ENCODE measurements around the gene KIF3A. TPM values are rescaled to one million over a fixed set of nuclear protein-coding genes. Genes with fewer than 3 reads are reported as not detected.

Gene KIF3A
- total RNA-seq, 1 experiment from 2014 or later: 13.2 TPM

DNA sequence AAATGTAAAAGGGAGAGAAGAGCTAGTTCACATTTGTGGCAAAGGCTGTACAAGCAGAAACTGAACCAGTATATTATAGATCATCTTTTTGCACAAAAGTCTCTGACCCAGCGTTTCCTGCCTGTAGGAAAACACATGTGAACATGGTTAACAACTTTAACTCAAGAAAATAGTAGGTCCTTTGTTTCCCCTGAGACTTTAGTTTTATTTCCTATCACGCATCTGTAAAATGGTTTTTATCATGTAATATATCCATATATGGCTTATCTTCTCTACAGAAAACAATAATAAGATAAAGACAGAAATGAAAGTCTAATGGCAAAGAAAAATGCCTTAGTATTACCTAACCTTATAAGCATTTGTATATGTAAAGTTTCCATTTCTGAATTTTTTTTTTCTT, 2.7 kb downstream of the KIF3A start:
- Mint-ChIP-seq H3K4me1 (peaks cover 7 to 15% of the 10 kb centered on the region in 2 experiments), H3K4me3 (no peak overlapping the region), H3K36me3 (ENCODE audit: insufficient read depth in 1 of 3, low read depth in 3 of 3) (peaks cover 0 to 6% (median 5%) of the 10 kb centered on the region in 3 experiments; a peak in 3 of 7 replicates), H3K27ac (no peak overlapping the region), H3K9me3 (no peaks in the 10 kb centered on the region), H3K27me3 (ENCODE audit: low read depth) (peaks cover 2% of the 10 kb centered on the region)
- no peak overlapping the region for H4K91ac ChIP-seq (ENCODE audit: insufficient read length, low read depth, low read length)
- H3K9me3 ChIP-seq (ENCODE audit: control insufficient read depth, low read depth, low read length): no peaks in the 10 kb centered on the region
- H2AFZ ChIP-seq (ENCODE audit: low read length): no peak overlapping the region
- no peak overlapping the region for H3K56ac ChIP-seq (ENCODE audit: insufficient read length, low read depth, low read length)
- no peak overlapping the region for H4K5ac ChIP-seq (ENCODE audit: insufficient read length, low read depth, low read length)
- no peak overlapping the region for H2BK15ac ChIP-seq (ENCODE audit: low read depth, low read length)
- no peak overlapping the region for H3K23ac ChIP-seq (ENCODE audit: insufficient read length, low read depth, low read length)
- H3K4me2 ChIP-seq (ENCODE audit: insufficient read depth, insufficient read length, low read length): no peak overlapping the region
- no peak overlapping the region for H3K14ac ChIP-seq (ENCODE audit: insufficient read depth, low read length)
- no peaks in the 10 kb centered on the region for H3K27me3 ChIP-seq (ENCODE audit: insufficient read depth, low read length)
- H2BK5ac ChIP-seq (ENCODE audit: insufficient read length, low read length): no peak overlapping the region
- TF ChIP-seq, protein P1, sequence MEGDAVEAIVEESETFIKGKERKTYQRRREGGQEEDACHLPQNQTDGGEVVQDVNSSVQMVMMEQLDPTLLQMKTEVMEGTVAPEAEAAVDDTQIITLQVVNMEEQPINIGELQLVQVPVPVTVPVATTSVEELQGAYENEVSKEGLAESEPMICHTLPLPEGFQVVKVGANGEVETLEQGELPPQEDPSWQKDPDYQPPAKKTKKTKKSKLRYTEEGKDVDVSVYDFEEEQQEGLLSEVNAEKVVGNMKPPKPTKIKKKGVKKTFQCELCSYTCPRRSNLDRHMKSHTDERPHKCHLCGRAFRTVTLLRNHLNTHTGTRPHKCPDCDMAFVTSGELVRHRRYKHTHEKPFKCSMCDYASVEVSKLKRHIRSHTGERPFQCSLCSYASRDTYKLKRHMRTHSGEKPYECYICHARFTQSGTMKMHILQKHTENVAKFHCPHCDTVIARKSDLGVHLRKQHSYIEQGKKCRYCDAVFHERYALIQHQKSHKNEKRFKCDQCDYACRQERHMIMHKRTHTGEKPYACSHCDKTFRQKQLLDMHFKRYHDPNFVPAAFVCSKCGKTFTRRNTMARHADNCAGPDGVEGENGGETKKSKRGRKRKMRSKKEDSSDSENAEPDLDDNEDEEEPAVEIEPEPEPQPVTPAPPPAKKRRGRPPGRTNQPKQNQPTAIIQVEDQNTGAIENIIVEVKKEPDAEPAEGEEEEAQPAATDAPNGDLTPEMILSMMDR (conservative IDR thresholded peaks at IDR 0.05): no peak
- no peaks in the 10 kb centered on the region for H3K79me1 ChIP-seq (ENCODE audit: insufficient read depth, low read depth, low read length, poor library complexity, severe bottlenecking)
- no peaks in the 10 kb centered on the region for H4K20me1 ChIP-seq (ENCODE audit: control insufficient read depth, insufficient read depth, insufficient read length)
- no peaks in the 10 kb centered on the region for H3K4me1 ChIP-seq (ENCODE audit: insufficient read depth, low read length)
- no peak overlapping the region for H3K4ac ChIP-seq (ENCODE audit: low read depth, low read length)
- no peak overlapping the region for H3T11ph ChIP-seq (ENCODE audit: low read length)
- H3K18ac ChIP-seq (ENCODE audit: insufficient read length, low read depth, low read length): no peak overlapping the region
- H2BK12ac ChIP-seq (ENCODE audit: insufficient read length, low read depth, low read length): no peak overlapping the region
- H2BK20ac ChIP-seq (ENCODE audit: low read depth, low read length, poor library complexity, severe bottlenecking): no peak overlapping the region
- H4K8ac ChIP-seq (replicated peaks; ENCODE audit: insufficient read length, low read depth, low read length): no peak overlapping the region
- H2BK120ac ChIP-seq (ENCODE audit: low read depth, low read length, poor library complexity, severe bottlenecking): no peak overlapping the region
- H3K27ac ChIP-seq (ENCODE audit: insufficient read length, low read depth, low read length): no peak overlapping the region
- H3K79me2 ChIP-seq (ENCODE audit: insufficient read depth, low read length): no peaks in the 10 kb centered on the region
- DNase-seq: no peak
- H2AK5ac ChIP-seq (ENCODE audit: insufficient read length, low read length): no peak overlapping the region
- H3K23me2 ChIP-seq (ENCODE audit: insufficient read length, low read depth, low read length, poor library complexity, severe bottlenecking): no peaks in the 10 kb centered on the region
- no peak overlapping the region for H3K9ac ChIP-seq (ENCODE audit: extremely low read depth, insufficient read length, low read length)
- WGBS (ENCODE audit: extremely low coverage, insufficient read length, low lambda C conversion rate): no CpG with 5 or more reads among the region's 2 CpGs
